Neuronal stem cell (in vitro differentiated cells): ENCODE data around the gene ACTRT2.

Source experiments
- DNase-seq: peaks from one replicate; pipeline ENCODE4 v3.0.0-alpha.2; 2013; ENCODE audit warnings: low spot score
- H2AFZ ChIP-seq: one replicate; pipeline ENCODE4 v1.6.1; 2013; ENCODE audit warnings: mild to moderate bottlenecking, low read length, inconsistent platforms
- H2AK5ac ChIP-seq: 2 replicates; pipeline ENCODE4 v1.6.1; 2013; ENCODE audit warnings: low read depth, mild to moderate bottlenecking, inconsistent platforms, low read length, moderate library complexity, mixed read lengths
- H2BK120ac ChIP-seq: 2 replicates; pipeline ENCODE4 v1.6.1; 2013; ENCODE audit warnings: low read depth, mild to moderate bottlenecking, inconsistent platforms, low read length, moderate library complexity, mixed read lengths
- H2BK12ac ChIP-seq: one replicate; pipeline ENCODE4 v1.6.1; 2013; ENCODE audit warnings: low read length, inconsistent platforms
- H2BK15ac ChIP-seq: 2 replicates; pipeline ENCODE4 v1.6.1; 2013; ENCODE audit warnings: mild to moderate bottlenecking, low read length, inconsistent platforms, mixed read lengths
- H2BK5ac ChIP-seq: one replicate; pipeline ENCODE4 v1.6.1; 2013; ENCODE audit warnings: inconsistent platforms, mild to moderate bottlenecking, low read length, moderate library complexity
- H3K14ac ChIP-seq: one replicate; pipeline ENCODE4 v1.6.1; 2013; ENCODE audit warnings: low read length, inconsistent platforms
- H3K18ac ChIP-seq: 2 replicates; pipeline ENCODE4 v1.6.1; 2013; ENCODE audit warnings: low read length, inconsistent platforms
- H3K23ac ChIP-seq: 2 replicates; pipeline ENCODE4 v1.6.1; 2013; ENCODE audit warnings: low read depth, mild to moderate bottlenecking, mixed read lengths, low read length, inconsistent platforms; ENCODE audit not compliant: poor library complexity
- H3K27ac ChIP-seq: replicated peaks from 3 replicates; pipeline ENCODE4 v1.5.1; 2013; ENCODE audit warnings: low read length, inconsistent platforms
- H3K27me3 ChIP-seq, 3 experiments: 2 replicates each; pipeline ENCODE4 v1.6.1; 2013; ENCODE audit warnings: low read length in 3 of 3, mild to moderate bottlenecking in 2 of 3, inconsistent platforms in 1 of 3, low read depth in 1 of 3, mixed read lengths in 1 of 3, moderate library complexity in 1 of 3; ENCODE audit not compliant: control insufficient read depth in 3 of 3, insufficient read depth in 3 of 3
- H3K36me3 ChIP-seq, 2 donors: replicated peaks in 1 of 2; 2 replicates each; pipeline ENCODE4 v1.6.1; 2013; ENCODE audit warnings: low read length in 2 of 2; ENCODE audit not compliant: control insufficient read depth in 2 of 2, insufficient read depth in 2 of 2
- H3K4ac ChIP-seq: 2 replicates; pipeline ENCODE4 v1.6.1; 2013; ENCODE audit warnings: inconsistent platforms, mild to moderate bottlenecking, low read length, moderate library complexity
- H3K4me1 ChIP-seq, 2 donors: 1 replicate in 1 of 2; 2 replicates in 1 of 2; pipeline ENCODE4 v1.6.1; 2013; ENCODE audit warnings: low read length in 2 of 2, low read depth in 1 of 2; ENCODE audit not compliant: control insufficient read depth in 2 of 2, insufficient read depth in 1 of 2
- H3K4me2 ChIP-seq: one replicate; pipeline ENCODE4 v1.6.1; 2013; ENCODE audit warnings: mild to moderate bottlenecking, low read length, inconsistent platforms; ENCODE audit not compliant: insufficient read depth, poor library complexity, severe bottlenecking
- H3K4me3 ChIP-seq, 2 donors: 2 replicates each; pipeline ENCODE4 v1.5.1; 2013; ENCODE audit warnings: low read length in 2 of 2, mild to moderate bottlenecking in 2 of 2, inconsistent platforms in 1 of 2, moderate library complexity in 1 of 2
- H3K79me1 ChIP-seq: one replicate; pipeline ENCODE4 v1.6.1; 2013; ENCODE audit warnings: low read depth, mild to moderate bottlenecking, inconsistent platforms, low read length, moderate library complexity
- H3K9ac ChIP-seq: one replicate; pipeline ENCODE4 v1.6.1; 2013; ENCODE audit warnings: mild to moderate bottlenecking, low read depth, low read length, inconsistent platforms; ENCODE audit not compliant: poor library complexity
- H3K9me3 ChIP-seq, 2 donors: replicated peaks in 1 of 2; 2 replicates each; pipeline versions ENCODE3 to v1.6.1; 2013; ENCODE audit warnings: low read length in 2 of 2, mild to moderate bottlenecking in 2 of 2, inconsistent platforms in 1 of 2, low read depth in 1 of 2, mixed read lengths in 1 of 2, moderate library complexity in 1 of 2; ENCODE audit not compliant: control insufficient read depth in 2 of 2, insufficient read depth in 1 of 2
- H4K8ac ChIP-seq: one replicate; pipeline ENCODE4 v1.6.1; 2013; ENCODE audit warnings: low read depth, mild to moderate bottlenecking, inconsistent platforms, low read length, moderate library complexity
- H4K91ac ChIP-seq: one replicate; pipeline ENCODE4 v1.6.1; 2013; ENCODE audit warnings: low read length, low read depth, mild to moderate bottlenecking, inconsistent platforms; ENCODE audit not compliant: poor library complexity
- WGBS, 2 donors: extraction: QIAGEN DNeasy Blood & Tissue Kit; methylation state at CpG; one replicate each; pipeline ENCODE4 v1.1.7; 2013; ENCODE audit warnings: missing lambda C conversion rate in 2 of 2, mixed read lengths in 1 of 2; ENCODE audit not compliant: insufficient read length in 2 of 2, insufficient replicate concordance in 1 of 2; ENCODE audit errors: extremely low coverage in 2 of 2; 5-methylcytosine and 5-hydroxymethylcytosine counted together

The ACTRT2 gene

DNA sequence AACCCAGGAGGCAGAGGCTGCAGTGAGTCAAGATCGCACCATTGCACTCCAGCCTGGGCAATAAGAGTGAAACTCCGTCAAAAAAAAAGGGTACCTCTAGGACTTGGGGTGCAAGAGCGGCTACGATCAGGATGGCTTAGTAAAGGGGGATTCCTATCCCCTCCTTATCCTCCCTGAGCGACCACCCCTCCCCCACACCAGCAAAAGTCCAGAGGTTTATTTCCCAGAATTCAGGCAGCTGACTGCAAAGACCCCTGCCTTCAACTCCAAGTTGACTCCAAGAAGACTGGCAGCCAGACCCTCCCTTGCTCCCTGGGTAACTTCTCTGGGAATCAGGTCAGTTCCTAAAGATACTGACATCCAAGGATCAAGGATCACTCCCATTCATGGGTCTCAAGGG lies 35.4 kb downstream of the ACTRT2 start:
- no peak overlapping the region for H3K27ac ChIP-seq
- H2AK5ac ChIP-seq, result no peak overlapping the region
- no peak overlapping the region for H2BK15ac ChIP-seq
- H4K91ac ChIP-seq, result no peak overlapping the region
- no peak overlapping the region for H3K9ac ChIP-seq
- no peak overlapping the region for H3K4me3 ChIP-seq
- H3K4ac ChIP-seq, result no peak overlapping the region
- H3K9me3 ChIP-seq, result peaks cover 0 to 6% of the 10 kb centered on the region in 2 donors
- H3K36me3 ChIP-seq, result no peaks in the 10 kb centered on the region
- peaks cover 0 to 53% (median 12%) of the 10 kb centered on the region in 3 experiments for H3K27me3 ChIP-seq
- DNase-seq, result no peak
- no peaks in the 10 kb centered on the region for H3K79me1 ChIP-seq
- no peak overlapping the region for H2BK12ac ChIP-seq
- no peak overlapping the region for H3K23ac ChIP-seq
- no peak overlapping the region for H2AFZ ChIP-seq
- H3K14ac ChIP-seq, result no peak overlapping the region
- H4K8ac ChIP-seq, result no peak overlapping the region
- H3K4me2 ChIP-seq, result no peak overlapping the region
- no CpG with 5 or more reads among the region's 5 CpGs for WGBS, 2 donors
- no peak overlapping the region for H2BK120ac ChIP-seq
- no peak overlapping the region for H2BK5ac ChIP-seq
- H3K18ac ChIP-seq, result no peak overlapping the region
- peaks cover 0 to 8% of the 10 kb centered on the region in 2 donors for H3K4me1 ChIP-seq

DNA sequence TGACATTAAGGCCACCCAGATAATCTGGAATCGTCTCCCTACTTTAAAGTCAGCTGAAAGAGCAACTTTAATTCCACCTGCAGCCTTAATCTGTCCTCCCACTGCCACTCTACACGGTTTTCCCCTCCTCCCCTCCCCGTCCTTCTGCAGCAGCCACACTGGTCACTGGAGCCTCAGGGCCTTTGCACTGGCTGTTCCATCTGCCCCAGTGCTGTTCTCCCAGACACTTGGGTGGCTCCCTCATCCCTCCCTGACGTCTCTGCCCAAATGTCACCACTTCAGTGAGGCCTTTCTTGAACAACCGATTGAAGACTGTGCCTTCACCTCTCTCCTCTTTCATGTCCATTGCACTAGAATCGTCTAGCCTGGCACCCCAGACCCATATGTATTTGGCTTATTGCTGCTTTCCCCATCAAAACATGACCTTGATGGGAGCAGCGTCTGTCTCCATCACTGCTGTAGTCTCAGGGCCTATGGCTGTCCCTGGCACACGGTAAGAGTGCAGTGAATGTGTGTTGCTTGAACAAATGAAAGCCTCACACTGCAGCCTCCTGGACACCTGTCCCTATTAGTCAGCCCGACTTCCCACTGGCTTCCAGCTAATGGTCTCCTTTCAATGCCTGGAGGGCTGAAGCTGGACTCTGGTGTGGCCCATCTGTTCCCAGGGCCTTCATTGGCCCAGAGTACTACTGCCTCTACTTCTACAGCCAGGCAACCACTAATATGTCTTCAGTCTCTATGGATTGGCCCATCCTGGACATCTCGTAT lies 37.2 kb downstream of the ACTRT2 start:
- no peak overlapping the region for H3K27ac ChIP-seq
- no peak overlapping the region for H3K9ac ChIP-seq

GRCh38 chr1:3060127-3060526 lies 38.9 kb downstream of the ACTRT2 start:
- no CpG with 5 or more reads among the region's 9 CpGs for WGBS, 2 donors
- Histone ChIP-seq H2BK12ac (no peak overlapping the region), H2BK120ac (no peak overlapping the region), H3K4me1 (peaks cover 0 to 16% of the 10 kb centered on the region in 2 donors), H3K36me3 (no peaks in the 10 kb centered on the region), H3K9ac (no peak overlapping the region), H3K18ac (no peak overlapping the region), H4K91ac (no peak overlapping the region), H3K79me1 (no peaks in the 10 kb centered on the region), H3K14ac (peak overlapping the region; percentile 60), H2AFZ (no peak overlapping the region), H3K4me2 (no peak overlapping the region), H3K27me3 (peaks cover 21 to 82% (median 44%) of the 10 kb centered on the region in 3 experiments), H2BK5ac (no peak overlapping the region), H3K4ac (no peak overlapping the region), H3K27ac (no peak overlapping the region), H2BK15ac (no peak overlapping the region), H3K23ac (no peak overlapping the region), H4K8ac (no peak overlapping the region), H3K9me3 (peaks cover 0 to 2% of the 10 kb centered on the region in 2 donors), H2AK5ac (peak overlapping the region; percentile 67), H3K4me3 (no peak overlapping the region)
- no peak for DNase-seq

More for the DNA sequence above, 37.2 kb downstream of the ACTRT2 start:
- no peak overlapping the region for H3K14ac ChIP-seq
- no CpG with 5 or more reads among the region's 10 CpGs for WGBS, 2 donors
- no peak overlapping the region for H3K4me3 ChIP-seq
- H4K8ac ChIP-seq, result no peak overlapping the region
- H2AFZ ChIP-seq, result no peak overlapping the region
- peak overlapping the region; percentile 34 for H3K23ac ChIP-seq
- no peak overlapping the region for H3K4me2 ChIP-seq
- no peak overlapping the region for H2BK12ac ChIP-seq
- H2BK120ac ChIP-seq, result no peak overlapping the region
- H3K9me3 ChIP-seq, result peaks cover 0 to 2% of the 10 kb centered on the region in 2 donors
- peaks cover 4 to 72% (median 27%) of the 10 kb centered on the region in 3 experiments for H3K27me3 ChIP-seq
- no peak overlapping the region for H3K18ac ChIP-seq
- DNase-seq, result no peak
- no peaks in the 10 kb centered on the region for H3K79me1 ChIP-seq
- peaks cover 0 to 13% of the 10 kb centered on the region in 2 donors for H3K4me1 ChIP-seq
- H2BK5ac ChIP-seq, result no peak overlapping the region
- no peaks in the 10 kb centered on the region for H3K36me3 ChIP-seq
- H2BK15ac ChIP-seq, result no peak overlapping the region
- H3K4ac ChIP-seq, result no peak overlapping the region
- no peak overlapping the region for H4K91ac ChIP-seq
- no peak overlapping the region for H2AK5ac ChIP-seq

DNA sequence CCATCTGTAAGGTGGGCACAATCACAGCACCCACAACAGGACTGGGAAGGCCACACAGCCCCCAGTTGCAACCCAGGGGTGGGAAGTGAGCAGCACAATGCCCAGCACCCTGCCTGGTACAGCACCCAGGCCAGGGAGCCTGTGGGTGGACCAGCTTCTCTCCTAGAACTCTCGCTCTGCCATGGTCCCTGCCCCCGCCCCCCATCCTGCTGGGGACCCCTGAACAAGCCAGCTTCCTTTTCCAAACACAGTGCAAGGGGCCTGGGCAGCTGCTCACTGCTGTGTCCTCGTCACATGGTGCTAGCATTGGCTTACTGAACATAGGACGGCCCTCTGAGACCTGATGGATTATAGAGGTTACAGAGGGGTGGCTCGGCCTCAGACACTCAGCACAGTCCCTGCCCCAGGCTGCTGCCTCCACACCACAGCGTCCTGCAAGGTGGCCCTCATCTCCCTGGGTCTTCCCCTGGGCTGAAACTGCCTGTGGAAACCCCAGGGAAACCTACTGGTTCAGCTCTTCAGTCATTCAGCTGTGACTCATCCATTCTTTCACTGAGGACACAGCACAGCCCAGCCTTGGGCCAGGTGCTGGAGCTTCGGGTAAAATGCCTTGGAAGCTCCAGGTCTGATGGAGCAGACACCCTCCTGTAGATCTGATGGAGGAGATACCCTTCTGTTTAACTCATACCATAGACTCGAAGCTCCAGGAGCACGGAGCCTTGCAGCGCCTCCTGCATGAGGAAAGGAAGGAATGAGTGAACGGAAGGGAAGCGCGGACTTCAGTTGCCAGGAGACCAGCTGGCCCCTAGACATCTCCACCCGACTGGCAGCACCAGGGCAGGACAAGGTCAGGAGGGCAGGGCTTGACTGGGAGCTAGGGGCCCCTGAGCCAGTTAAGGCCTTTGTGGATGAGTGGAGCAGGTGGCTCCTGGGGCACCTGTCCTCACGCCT lies 39.6 kb downstream of the ACTRT2 start:
- DNase-seq, result no peak
- Histone ChIP-seq H3K4me1 (peaks cover 0 to 16% of the 10 kb centered on the region in 2 donors), H2BK5ac (peak overlapping the region; percentile 58), H2BK120ac (no peak overlapping the region), H2AK5ac (peak overlapping the region; percentile 76), H3K36me3 (no peaks in the 10 kb centered on the region), H3K23ac (no peak overlapping the region), H3K18ac (peak overlapping the region; percentile 81), H3K14ac (peak overlapping the region; percentile 60), H4K91ac (no peak overlapping the region), H3K27ac (no peak overlapping the region), H2BK15ac (peak overlapping the region; percentile 22), H2AFZ (no peak overlapping the region), H3K4me3 (no peak overlapping the region), H3K79me1 (no peaks in the 10 kb centered on the region), H3K9me3 (peaks cover 0 to 2% of the 10 kb centered on the region in 2 donors), H3K9ac (no peak overlapping the region), H3K4me2 (no peak overlapping the region), H2BK12ac (no peak overlapping the region), H3K4ac (no peak overlapping the region), H4K8ac (no peak overlapping the region), H3K27me3 (peaks cover 22 to 89% (median 51%) of the 10 kb centered on the region in 3 experiments)
- WGBS, 2 donors, result no CpG with 5 or more reads among the region's 15 CpGs
